GM13976 (cell line): ENCODE results near the gene TFEB.

Experiments
- DNase-seq: peaks from one replicate; pipeline ENCODE4 v3.0.0; 2012; ENCODE audit warnings: low spot score
- in situ Hi-C: fragments of 300-500 bp; cut with MboI; formaldehyde crosslinking; loops from one replicate; pipeline ENCODE4 v1.12.0; 2022; ENCODE audit warnings: low sequenced_read_pairs, mixed read lengths, inconsistent platforms; ENCODE audit not compliant: unreplicated experiment
- TF ChIP-seq, protein P1 (sequence below): IDR thresholded peaks from 2 replicates; pipeline ENCODE4 v1.5.1; 2012; ENCODE audit warnings: borderline replicate concordance, mild to moderate bottlenecking; ENCODE audit not compliant: insufficient read depth; ENCODE audit errors: extremely low read depth, missing control alignments, control extremely low read depth

The TFEB gene

DNA sequence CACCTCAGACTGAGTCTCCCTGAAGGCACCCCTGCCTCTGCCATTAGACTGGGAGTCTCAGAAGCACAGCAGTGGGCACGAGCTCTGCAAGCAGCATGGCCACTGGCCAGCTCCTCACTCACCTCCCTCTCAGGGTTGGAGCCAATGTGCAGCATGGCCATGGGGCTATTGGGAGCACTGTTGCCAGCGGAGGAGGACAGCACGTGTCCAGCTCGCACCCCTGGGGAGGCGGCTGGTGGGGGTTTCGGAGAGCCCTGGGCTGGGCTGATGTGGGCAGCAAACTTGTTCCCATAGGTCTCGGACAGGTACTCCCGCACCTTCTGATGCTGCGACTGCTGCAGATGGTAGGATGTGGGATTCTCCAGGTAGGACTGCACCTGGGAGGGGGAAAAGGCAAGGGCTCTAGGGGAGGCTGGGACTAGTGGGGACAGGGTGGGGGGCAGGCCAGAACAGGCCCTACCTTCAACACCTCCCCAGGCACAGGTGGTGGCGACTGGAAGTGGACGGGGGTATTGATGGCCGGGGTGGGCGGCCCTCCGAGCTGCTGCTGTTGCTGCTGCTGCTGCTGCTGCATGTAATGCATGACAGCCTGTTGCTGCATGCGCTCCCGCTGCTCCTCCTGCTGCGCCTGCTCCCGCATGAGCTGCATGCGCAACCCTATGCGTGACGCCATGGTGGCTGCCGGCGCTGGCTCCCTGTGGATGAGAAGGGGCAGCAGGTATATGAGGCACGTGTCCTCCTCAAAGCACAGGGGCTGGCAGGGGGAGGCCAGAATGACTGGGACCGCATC, 44.7 kb downstream of the TFEB start:
- no peak for DNase-seq
- in situ Hi-C loops: no loop called here
- TF ChIP-seq, protein P1, sequence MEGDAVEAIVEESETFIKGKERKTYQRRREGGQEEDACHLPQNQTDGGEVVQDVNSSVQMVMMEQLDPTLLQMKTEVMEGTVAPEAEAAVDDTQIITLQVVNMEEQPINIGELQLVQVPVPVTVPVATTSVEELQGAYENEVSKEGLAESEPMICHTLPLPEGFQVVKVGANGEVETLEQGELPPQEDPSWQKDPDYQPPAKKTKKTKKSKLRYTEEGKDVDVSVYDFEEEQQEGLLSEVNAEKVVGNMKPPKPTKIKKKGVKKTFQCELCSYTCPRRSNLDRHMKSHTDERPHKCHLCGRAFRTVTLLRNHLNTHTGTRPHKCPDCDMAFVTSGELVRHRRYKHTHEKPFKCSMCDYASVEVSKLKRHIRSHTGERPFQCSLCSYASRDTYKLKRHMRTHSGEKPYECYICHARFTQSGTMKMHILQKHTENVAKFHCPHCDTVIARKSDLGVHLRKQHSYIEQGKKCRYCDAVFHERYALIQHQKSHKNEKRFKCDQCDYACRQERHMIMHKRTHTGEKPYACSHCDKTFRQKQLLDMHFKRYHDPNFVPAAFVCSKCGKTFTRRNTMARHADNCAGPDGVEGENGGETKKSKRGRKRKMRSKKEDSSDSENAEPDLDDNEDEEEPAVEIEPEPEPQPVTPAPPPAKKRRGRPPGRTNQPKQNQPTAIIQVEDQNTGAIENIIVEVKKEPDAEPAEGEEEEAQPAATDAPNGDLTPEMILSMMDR: no peak

DNA sequence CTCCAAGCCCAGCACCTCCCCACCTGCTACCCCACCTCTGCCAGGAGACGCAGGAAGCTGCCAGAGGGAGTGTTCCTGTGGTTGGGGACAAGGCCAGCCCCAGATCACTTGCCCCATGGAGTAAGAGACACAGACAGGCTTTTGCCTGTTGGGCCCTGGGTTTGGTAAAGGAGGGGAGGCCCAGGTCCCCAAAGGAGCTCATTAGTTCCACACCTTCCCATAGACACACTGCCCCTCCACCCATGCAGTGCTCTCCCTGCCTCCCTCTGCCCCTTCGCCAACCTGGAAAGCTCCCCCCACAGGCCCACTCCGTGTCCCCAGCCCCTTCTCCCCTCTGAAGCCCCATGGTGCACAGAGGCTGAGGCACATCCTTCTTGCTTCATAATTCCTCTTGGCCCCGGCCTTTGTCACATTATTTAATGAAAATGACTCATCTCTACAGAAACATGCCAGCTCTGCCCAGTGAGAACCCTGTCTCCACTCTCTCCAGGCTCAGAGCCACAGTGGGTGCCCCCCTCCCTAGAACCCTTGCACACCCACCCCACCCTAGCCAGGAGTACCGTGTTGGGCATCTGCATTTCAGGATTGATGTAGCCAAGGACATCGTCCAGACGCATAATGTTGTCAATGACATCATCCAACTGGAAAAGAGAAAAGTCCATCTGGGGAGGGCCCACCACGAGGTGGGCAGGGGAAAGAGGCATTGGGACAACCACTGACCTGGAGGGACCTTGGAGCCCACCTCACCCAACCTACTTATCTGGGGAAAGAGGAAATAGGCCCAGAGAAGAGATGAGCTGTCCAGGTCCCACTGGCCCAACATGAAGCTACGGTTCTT, 46.0 kb downstream of the TFEB start:
- TF ChIP-seq, protein P1: no peak
- no peak for DNase-seq
- in situ Hi-C loops: no loop called here

DNA sequence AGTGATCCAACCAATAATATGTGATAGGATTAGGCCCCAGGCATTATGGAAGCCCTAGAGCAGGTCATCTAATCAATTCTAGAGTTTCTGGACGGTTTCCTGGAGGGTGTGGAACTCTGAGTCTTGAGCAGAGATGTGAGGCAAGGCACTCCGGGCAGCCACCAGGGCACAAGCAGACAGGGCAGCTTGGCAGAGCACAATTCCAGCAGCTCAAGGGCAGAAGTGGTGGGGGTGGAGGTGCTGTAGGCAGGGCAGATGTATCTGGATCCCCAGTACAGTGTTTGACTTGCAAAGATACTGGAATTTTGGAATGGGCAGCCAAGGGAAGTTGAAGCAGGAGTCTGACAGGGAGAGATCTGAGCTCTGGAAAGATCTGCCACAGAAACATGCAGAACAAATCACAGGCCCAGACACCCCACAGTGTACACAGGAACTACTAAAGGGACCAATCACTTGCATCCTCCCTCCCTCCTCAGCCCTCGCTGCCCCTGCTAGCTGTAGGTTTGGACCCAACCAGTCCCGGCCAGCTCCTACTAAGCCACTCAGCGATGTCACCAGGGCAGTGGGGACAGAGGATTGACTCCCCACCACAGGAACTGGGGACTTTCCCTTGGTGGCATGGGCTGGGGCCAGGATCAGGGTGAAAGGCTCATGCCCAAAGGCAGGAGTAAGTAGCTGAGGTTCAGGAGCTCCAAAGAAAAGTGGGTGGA, 47.0 kb downstream of the TFEB start:
- TF ChIP-seq, protein P1: no peak
- in situ Hi-C loops: no loop called here

DNA sequence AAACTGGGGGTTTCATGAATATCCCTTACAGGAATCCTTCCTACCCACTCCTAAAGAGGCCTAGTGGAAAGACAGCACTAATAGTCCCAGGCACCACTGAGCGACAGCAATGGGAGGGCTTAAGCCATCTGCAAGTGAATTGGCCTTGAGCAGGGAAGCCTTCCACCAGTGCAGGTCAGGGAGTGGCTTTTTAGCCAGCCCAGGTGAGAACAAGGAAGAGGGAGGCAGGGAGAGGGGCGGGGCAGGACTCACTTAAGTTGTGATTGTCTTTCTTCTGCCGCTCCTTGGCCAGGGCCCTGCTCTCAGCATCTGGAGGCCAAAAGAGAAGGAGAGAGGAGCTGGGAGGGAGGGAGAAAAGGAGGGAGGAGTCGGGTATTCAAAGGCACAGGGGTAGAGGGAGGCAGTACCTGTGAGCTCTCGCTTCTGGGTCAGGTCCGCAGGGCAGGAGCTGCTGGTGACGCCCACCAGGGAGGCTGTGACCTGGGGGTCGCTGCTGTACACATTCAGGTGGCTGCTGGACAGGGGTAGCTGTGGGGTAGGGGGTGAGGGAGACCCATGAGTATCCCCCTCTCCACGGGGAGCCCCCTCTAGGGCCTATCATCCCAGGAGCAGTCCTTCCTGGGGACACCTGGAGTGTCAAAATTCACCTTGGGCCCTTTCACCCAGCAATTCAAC, 47.8 kb downstream of the TFEB start:
- TF ChIP-seq, protein P1: no peak
- no peak for DNase-seq
- in situ Hi-C loops: no loop called here

More for the DNA sequence above, 47.0 kb downstream of the TFEB start:
- DNase-seq: no peak

DNA sequence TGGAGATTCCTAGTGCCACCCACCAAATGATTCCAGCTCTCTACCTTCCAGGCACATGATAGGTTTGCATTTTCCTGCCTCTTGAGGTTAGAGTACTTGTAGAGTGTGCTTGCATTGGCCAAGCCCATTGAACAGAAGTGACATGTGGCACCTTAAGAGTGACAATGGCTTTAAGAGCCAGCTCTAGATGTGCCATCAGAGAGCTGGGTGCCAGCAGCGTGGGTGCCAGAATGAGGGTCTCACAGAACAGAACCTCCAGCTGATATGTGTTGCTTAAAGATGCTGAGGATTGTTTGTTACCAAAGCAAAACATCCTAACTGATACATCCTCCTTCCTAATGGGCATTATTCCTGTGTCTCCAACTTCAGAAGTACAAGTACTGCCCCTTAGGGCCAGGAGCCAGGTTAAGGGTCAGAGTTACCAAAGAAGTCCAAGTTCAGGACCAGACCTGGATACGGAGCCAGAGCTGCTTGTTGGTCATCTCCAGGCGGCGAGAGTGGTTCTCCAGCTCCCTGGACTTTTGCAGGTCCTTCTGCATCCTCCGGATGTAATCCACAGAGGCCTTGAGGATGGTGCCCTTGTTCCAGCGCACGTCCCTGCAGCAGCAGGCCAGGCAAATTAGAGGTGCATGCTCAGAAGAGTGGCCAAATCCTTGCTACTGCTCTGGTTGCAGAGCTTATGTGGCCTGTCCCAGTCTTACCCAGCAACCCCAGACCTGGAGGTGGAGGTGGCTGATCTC, 49.6 kb downstream of the TFEB start:
- DNase-seq: no peak
- in situ Hi-C loops: no loop called here
- TF ChIP-seq, protein P1: no peak
